GOT3 (cell line): ENCODE results near the gene ZNF273.
"Not testable (repeated sequence)": the region's sequence is repeated elsewhere in the genome, so short reads cannot be mapped to it uniquely, and the experiment has no call there.

Experiments used
- DNase-seq: peaks from one replicate; lab custom pipeline; 2025; ENCODE audit warnings: mixed read lengths; lab: John Stamatoyannopoulos, UW

The ZNF273 gene

GRCh38 chr7:64888901-64889685, 14.0 kb upstream of the ZNF273 start:
- DNase-seq, result no peak

- no peak for DNase-seq
These were observed 13.3 kb upstream of the ZNF273 start for GRCh38 chr7:64889686-64890162.

GRCh38 chr7:64890273-64890672, 12.8 kb upstream of the ZNF273 start:
- DNase-seq, result not testable (repeated sequence)

- no peak for DNase-seq
These were observed 12.2 kb upstream of the ZNF273 start for GRCh38 chr7:64890761-64891362.

GRCh38 chr7:64891363-64892081, 11.6 kb upstream of the ZNF273 start:
- DNase-seq, result not testable (repeated sequence)

GRCh38 chr7:64892116-64892515, 11.0 kb upstream of the ZNF273 start:
- DNase-seq, result no peak

GRCh38 chr7:64892666-64893309, 10.3 kb upstream of the ZNF273 start:
- no peak for DNase-seq

- no peak for DNase-seq
These were observed 9.7 kb upstream of the ZNF273 start for GRCh38 chr7:64893401-64893800.

- not testable (repeated sequence) for DNase-seq
These were observed 640 bp upstream of the ZNF273 start for GRCh38 chr7:64902461-64902805.

GRCh38 chr7:64904008-64904407, 935 bp downstream of the ZNF273 start:
- no peak for DNase-seq

GRCh38 chr7:64905133-64905532, 2.1 kb downstream of the ZNF273 start:
- no peak for DNase-seq

GRCh38 chr7:64905547-64905946, 2.5 kb downstream of the ZNF273 start:
- no peak for DNase-seq

- DNase-seq, result no peak
These were observed 4.7 kb downstream of the ZNF273 start for GRCh38 chr7:64907641-64908326.

GRCh38 chr7:64908358-64908757, 5.3 kb downstream of the ZNF273 start:
- DNase-seq, result no peak

GRCh38 chr7:64914557-64914956, 11.5 kb downstream of the ZNF273 start:
- no peak for DNase-seq

GRCh38 chr7:64915301-64915700, 12.2 kb downstream of the ZNF273 start:
- DNase-seq, result not testable (repeated sequence)

GRCh38 chr7:64928252-64929187, 25.4 kb downstream of the ZNF273 start:
- not testable (repeated sequence) for DNase-seq

GRCh38 chr7:64934478-64934877, 31.4 kb downstream of the ZNF273 start:
- no peak for DNase-seq

GRCh38 chr7:64938540-64938939, 35.5 kb downstream of the ZNF273 start:
- no peak for DNase-seq

- DNase-seq, result not testable (repeated sequence)
These were observed 36.9 kb downstream of the ZNF273 start for GRCh38 chr7:64940021-64940420.
